Brain pericyte (primary cell): Measurements from ENCODE around the gene ZDHHC4.
"Not testable (repeated sequence)": the region's sequence is repeated elsewhere in the genome, so short reads cannot be mapped to it uniquely, and the experiment has no call there.

Source experiments
- DNase-seq: peaks from one replicate; pipeline ENCODE4 v3.0.0-alpha.2; 2012; ENCODE audit warnings: low read depth, low spot score

The ZDHHC4 gene

DNA sequence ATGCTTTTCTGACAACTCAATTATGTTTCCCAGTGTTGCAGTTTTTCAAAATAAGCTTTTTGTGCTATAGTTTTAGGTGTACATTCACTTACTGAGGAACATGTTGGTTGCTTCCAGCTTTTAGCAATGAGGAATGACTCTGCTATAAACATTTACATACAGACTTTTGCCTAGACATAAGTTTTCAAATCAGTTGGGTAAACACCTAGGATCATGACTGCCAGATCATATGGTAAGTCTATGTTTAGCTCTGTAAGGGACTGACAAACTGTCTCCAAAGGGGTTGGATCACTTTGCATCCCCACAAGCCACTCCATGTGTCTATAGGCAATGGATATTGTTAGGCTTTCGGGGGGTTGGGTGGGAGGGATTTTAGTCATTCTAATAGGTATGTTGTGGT is 15.1 kb upstream of the ZDHHC4 start:
- no peak for DNase-seq

DNA sequence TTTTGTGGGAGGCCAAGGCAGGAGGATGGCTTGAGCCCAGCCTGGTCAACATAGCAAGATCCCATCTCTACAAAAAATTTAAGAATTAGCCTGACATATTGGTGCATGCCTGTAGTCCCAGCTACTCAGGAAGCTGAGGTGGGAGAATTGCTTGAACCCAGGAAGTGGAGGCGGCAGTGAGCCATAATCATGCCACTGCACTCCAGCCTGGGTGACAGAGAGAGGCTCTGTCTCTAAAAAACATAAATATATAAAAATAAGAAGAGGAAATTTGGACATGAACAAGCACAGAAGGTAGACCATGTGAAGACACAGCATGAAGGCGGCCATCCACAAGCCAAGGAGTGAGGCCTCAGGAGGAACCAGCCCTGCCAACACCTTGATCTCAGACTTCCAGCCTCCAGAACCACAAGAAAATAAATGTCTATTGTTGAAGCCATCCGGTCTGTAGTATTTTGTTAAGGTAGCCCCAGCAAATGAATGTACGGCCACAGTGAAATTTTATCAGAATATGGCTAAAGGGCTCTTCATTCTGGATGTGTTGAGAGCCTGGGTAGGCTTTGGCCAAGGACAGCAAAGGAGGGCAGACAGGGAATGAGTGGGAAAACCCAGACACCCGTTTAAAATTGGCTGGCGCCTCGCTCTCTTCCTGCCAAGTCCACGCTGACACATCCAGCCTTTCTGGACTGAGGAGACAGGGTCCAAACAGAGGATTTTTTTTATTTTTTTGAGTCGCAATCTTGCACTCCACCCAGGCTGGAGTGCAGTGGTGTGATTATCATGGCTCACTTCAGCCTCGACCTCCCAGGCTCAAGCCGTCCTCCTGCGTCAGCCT is 13.1 kb upstream of the ZDHHC4 start:
- no peak for DNase-seq

DNA sequence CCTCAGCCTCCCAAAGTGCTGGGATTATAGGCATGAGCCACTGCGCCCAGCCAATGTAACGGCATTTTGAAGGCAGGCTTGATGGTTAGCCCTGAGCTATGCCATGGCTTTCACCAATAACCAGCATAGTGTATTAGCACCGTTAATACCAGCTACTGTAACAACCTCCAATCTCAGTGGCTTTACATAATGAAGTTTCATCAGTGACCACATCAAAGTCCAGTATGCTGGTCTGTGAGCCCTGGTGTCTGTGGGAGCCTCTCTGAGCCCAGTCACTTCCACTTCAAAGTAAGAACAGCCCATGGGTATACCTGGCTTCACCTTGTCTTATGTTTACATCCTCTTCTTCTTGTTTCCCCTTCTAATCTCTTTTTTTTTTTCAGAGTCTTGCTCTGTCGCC is 11.6 kb upstream of the ZDHHC4 start:
- DNase-seq: no peak

DNA sequence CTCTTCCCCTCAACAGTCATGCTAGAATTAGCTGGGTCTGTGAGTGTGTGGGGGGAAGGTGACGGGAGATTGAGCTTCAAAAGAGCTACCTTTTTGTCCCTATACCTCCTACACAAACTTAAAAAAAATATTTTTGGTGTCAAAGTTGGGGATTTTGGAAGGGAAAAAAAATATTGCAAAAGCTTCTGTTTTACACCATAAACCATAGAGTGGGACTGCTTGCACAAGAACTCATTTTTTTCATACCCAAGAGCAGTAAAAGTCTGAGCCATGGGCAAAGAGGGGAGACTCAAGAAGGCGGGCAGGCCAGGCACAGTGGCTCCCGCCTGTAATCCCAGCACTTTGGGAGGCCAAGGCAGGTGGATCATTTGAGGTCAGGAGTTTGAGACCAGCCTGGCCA is 9.4 kb upstream of the ZDHHC4 start:
- DNase-seq: no peak

DNA sequence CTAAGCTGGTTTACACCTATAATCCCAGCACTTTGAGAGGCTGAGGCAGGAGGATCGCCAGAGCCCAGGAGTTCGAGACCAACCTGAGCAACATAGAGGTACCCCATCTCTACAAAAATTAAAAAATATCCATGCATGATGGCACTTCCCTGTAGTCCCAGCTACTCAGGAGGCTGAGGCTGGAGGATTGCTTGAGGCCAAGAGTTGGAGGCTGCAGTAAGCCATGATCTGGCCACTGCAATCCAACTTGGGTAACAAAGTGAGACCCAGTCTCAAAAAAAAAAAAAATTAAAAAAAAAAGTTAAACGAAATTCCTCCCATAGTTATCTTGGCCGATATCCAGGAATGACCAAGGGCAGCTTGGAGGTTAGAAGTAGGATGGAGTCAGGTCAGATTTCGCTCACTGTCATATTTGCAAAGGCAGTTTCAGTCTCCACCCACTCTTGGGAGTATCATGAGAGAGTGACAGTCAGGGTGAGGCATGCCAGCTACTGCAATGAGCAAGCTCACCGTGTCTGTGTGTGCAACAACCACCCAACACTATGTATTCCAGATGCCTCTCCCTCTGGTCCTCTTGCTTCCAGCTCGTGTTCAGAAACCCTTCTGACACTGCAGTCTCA is 6.0 kb upstream of the ZDHHC4 start:
- no peak for DNase-seq

DNA sequence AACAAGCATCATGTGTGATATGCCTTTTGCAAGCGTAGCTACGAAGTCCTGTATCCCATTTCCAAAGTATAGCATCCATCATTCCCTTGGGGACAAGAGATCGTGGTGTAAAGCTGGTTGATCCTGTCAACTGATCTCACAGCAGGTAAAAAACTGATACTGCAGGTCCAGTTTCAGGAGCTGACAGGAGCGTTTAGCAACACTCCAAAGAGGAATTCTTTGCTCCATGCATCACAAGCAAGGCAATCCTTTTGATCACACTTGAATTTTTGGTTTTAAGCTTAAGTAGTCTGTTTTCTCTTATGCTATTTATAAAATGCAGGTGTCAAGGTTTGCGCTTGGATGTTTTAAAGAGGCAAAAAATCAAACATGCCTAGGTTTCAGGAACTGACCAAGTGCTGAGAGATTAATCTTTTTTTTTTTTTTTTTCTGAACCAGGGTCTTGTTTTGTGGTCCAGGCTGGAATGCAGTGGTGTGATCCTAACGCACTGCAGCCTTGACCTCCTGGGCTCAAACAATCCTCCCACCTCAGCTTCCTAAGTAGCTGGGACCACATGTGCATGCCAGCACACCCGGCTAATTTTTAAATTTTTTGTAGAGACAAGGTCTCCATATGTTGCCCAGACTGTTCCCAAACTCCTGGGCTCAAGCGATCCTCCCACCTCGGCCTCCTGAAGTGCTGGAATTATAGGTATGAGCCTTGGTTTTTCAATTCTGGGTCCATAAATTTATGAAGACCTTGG is 1.8 kb upstream of the ZDHHC4 start:
- no peak for DNase-seq

DNA sequence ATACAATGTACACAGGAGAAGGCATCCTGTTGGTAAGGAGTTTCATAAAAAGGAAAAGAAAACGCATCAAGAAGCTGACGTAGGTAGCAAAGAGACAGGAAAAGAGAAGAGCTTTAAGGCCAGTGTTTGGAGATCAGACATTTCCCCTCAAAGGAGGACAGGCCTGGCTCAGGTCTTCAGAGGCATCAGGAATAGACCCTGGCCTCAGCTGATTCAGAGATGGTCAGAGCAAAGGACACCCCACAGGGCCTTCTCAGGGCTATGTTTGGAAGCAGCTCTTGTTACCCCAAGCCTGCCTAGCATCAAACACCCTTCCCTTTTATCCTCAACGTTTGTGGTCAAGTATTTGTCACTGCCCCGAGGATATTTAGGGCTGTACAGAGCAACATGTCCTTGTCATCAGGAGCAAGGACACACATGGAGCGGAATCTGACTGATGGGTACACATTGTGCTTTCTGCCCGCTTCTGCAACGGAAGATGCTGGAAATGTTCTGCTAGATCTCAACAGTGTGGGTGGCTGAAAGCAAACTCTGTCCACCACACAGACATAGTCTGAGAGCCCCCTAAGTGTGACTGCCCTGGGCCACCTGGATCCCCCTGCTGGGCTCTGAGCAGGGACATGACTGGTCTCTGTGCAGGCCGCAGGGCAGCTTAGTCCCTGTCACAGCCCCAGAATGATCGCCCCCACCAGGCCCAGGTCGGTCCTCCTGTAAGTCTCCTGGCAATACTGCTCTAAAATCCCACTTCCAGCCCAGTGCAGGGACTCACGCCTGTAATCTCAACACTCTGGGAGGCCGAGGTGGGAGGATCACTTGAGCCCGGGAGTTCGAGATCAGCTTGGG is 1.0 kb upstream of the ZDHHC4 start:
- DNase-seq: no peak

DNA sequence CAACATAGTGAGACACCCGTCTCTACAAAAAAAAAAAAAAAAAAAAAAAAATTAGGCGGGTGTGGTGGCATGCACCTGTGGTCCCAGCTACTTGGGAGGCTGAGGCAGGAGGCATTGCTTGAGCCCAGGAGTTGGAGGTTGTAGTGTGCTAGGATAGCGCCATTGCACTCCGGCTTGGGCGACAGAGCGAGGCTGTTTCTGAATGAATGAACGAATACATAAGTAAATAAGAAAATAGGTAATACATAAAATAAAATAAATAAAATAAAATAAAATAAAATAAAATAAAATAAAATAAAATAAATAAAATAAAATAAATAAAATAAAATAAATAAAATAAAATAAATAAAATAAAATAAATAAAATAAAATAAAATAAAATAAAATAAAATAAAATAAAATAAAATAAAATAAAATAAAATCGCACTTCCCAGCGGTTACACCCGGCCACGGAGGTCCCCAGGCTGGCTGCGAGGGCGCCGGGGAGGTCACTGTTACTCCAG is 336 bp upstream of the ZDHHC4 start:
- DNase-seq: not testable (repeated sequence)

DNA sequence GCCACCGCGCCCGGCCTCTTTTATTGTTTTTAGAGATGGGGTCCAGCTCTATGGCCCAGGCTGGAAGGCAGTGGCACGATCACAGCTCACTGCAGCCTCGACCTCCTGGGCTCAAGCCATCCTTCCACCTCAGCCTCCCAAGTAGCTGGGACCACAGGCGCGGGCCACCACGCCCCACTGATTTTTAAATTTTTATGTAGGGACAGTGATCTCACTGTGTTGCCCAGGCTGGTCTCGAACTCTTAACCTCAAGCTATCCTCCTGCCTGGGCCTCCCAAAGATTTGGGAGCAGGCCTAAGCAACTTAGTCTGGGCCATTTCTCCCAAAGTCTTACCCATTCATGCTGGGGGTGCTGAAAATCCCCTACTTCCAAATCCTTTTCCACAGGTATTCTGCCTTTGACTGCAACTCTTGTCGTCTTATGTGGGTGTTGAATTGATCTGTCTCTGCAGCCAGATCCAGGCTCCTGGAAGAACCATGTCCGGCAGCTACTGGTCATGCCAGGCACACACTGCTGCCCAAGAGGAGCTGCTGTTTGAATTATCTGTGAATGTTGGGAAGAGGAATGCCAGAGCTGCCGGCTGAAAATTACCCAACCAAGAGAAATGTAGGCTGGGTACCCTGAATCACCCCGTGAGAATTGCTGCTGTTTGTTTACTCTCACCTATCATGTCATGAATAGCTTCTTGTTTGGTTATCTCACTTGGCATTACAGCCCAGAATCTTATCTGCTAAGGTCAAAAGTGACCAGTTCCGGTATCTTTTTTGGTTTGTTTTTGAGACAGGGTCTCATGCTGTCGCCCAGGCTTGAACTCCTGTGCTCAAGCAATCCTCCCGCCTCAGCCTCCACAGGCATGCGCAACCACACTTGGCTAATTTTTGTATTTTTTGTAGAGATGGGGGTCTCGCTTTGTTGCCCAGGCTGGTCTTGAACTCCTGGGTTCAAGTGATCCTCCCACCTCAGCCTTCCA is 1.1 kb downstream of the ZDHHC4 start:
- DNase-seq: no peak

DNA sequence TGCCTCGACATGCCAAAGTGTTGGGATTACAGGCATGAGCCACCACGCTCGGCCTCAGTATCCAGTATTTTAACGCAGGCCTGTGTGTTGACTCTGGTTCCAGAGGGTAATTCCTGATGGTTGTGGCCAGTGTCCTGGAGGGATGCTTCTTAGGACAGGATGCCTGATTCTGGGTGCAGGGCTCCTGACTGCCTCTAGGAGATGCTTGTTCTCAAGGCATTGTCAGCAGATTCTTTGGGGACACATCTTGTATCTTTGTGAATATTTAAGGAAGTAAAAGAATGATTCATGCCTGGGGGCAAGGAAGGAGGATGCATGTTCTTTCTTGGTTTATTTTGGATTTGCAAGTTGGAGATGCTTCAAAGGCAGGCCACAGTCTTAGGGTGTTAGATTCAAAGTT is 2.2 kb downstream of the ZDHHC4 start:
- no peak for DNase-seq

DNA sequence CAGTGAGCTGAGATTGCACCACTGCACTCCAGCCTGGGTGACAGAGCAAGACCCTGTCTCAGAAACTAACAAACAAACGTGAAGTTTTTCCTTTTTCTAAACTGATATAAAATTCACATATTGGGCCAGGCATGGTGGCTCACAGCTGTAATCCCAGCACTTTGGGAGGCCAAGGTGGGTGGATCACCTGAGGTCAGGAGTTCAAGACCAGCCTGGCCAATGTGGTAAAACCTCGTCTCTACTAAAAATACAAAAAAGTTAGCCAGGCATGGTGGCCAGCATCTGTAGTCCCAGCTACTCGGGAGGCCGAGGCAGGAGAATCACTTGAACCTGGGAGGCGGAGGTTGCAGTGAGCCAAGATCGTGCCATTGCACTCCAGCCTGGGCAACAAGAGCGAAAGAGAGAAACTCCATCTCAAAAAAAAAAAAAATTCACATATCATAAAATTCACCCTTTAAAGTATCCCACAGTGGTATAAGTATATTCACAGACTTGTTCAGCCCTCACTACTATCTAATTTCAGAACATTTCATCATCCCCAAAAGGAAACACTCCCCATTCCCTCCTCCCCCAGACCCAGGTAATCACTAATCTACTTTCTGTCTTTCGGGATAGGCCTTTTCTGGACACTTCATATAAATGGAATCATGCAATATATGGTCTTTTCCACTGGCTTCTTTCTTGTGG is 8.6 kb downstream of the ZDHHC4 start:
- not testable (repeated sequence) for DNase-seq

DNA sequence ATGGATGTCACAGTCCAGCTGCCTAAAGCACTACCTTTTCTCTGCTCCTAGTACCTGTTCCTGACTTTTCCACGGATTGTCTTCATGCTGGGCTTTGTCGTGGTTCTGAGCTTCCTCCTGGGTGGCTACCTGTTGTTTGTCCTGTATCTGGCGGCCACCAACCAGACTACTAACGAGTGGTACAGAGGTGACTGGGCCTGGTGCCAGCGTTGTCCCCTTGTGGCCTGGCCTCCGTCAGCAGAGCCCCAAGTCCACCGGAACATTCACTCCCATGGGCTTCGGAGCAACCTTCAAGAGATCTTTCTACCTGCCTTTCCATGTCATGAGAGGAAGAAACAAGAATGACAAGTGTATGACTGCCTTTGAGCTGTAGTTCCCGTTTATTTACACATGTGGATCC is 11.3 kb downstream of the ZDHHC4 start:
- DNase-seq: no peak

DNA sequence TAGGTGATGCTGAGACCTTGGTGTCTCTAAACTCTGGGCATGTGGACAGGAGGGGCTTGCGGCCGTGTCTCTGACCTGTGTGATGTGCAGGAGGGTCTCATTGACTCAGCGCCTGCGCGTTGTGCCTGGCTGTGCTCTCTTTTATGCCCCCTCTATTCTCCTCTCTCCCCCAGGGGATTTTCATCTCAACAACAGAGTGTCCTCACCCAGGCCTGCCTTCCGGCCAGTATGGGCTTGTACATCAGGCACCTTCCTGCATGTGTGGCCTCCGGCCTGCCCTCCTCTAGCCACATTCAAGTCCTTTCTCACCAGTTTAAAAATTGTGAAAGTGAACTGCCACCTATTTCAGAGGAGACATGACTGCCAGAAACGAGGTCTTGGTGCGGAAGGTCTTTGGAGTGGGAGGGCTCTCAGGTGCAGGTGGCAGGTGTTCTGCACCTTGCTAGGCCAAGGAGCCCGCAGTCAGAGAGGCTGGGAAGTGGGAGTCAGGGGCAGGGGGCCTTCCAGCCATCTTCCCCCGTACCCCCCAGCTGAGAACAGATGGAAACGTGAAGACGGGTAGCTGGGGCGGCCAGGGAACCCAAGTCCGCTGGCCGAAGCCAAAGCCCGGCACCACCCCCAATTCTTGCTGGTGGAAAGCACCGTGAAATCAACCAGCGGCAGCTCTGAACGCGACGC is 12.0 kb downstream of the ZDHHC4 start:
- no peak for DNase-seq

DNA sequence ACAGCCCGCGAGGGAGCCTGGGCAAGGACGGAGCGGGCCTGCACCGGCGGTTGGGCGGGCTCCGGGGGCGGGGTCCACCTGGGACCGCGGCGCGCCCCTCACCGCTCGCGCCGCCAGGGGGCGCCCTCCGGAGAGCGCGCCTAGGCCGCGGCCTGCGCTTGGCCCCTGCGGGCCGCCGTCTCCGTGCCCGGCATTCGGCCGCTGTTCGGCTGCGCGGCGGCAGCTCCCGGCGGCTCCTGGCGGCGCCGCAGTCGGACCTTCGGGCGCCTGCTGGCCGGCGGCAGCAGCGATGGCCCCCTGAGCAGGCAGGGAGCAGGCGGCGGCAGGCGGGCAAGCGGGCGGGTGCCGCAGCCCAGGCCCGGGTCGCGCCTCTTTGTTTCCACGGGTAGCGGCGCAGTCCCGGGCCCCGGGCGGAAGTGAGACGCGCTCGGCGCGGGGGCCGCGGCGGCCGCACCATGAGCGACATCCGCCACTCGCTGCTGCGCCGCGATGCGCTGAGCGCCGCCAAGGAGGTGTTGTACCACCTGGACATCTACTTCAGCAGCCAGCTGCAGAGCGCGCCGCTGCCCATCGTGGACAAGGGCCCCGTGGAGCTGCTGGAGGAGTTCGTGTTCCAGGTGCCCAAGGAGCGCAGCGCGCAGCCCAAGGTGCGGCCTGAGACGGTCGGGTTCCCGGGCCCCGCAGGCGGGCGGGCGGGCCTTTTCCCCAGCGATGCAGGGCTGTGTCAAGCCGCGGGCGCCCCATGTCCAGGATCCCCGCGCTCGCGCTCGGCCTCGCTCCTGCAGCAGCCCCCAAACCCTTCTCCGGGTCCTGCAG is 12.8 kb downstream of the ZDHHC4 start, which contains the start of gene INTS15:
INTS15 (plus strand) TSS at position 193 of the 816 bp plus-strand sequence; CDS start at position 456, 263 bp downstream.
- no peak for DNase-seq

DNA sequence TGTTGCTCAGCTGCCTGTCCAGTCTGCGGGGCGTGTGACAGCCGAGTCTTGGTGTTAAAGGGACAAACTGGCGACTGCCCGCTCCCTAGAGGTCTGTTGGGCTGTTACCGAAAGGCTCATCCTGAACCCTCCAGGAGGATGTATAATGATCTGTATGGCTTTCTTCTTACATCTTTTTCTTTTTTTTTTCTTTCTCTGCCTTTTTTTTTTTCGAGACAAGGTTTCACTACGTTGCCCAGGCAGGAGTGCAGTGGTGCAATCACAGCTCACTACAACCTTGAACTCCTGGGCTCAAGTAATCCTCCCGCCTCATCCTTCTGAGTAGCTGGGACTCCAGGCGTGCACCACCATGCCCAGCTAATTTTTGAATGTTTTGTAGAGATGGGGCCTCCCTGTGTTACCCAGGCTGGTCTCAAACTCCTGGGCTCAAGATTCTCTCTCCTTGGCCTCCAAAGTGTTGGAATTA is 13.4 kb downstream of the ZDHHC4 start:
- no peak for DNase-seq

DNA sequence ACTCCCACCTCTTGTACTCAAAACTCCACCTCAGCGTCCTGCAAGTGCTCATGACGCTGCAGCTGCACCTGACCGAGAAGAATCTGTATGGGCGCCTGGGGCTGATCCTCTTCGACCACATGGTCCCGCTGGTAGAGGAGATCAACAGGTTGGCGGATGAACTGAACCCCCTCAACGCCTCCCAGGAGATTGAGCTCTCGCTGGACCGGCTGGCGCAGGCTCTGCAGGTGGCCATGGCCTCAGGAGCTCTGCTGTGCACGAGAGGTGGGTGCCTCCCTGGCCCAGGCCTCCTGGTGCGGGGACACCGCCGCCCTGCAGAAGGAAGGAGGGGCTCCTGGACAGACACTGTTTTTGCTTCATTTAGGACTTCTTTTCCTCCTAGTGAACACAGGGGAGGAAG is 22.8 kb downstream of the ZDHHC4 start:
- DNase-seq: no peak

DNA sequence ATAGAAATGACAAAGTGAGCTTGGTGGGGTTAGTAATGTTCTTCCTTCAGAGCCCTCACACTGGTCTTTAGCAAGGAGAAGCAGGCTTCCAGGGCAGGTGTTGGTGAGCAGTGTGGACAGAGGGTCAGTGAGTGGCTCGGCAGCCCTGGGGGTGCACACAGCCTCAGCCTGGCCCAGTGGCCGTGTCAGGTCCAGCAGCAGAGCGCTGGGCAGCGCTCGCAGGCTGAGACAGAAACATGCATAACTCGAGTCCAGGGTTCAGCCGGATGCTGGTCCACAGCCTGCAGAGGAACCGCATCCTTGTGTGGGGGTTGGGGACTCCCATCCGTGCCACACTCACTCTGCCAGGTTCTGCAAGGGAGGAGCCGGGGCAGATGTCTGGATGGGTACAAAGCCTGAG is 27.2 kb downstream of the ZDHHC4 start:
- no peak for DNase-seq
